NCI-H1930 (cell line): Measurements from ENCODE around the gene SPTBN5.

Experiments used
- DNase-seq, 2 experiments: peaks; one replicate each; lab custom pipeline; 2025; lab: John Stamatoyannopoulos, UW

SPTBN5 gene

DNA sequence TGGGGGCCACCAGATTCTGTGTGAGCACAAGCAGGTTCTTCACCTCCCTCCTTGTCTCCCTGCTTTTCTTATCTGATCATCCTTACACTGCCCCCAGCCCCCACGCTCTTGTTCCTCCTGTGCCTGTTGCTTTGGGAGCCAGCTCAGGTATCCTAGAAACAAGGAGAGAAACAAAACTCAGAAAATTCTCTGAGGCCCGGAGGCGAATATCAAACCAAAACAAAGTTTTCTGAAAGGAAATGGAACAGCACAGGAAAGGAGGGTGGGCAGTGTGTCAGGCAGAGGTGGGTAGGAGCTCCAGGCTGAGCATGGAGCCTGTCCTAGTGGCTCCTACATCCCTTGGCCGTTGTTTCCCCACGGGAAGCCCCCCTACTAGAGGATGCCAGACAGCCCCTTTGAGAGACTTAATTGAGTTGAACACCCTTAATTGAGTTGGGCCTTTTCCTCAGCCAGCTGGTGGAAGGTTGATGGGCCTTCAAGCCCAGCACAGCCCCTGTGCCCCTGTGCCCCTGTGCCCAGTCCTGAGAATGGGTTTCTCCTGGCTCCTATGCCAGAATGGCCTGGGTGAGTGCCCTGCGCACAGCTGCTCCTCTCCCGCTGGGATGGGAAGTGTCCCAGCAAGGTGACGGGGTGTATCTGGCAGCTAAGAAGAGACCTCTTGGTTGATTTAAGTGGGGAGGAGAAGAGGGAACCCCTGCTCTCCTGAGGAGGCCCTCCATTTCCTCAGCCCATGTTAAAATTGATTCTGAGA lies 88.8 kb downstream of the SPTBN5 start:
- no peak for DNase-seq

- no peak for DNase-seq
Measured at GRCh38 chr15:41804361-41804760, 89.5 kb downstream of the SPTBN5 start.

DNA sequence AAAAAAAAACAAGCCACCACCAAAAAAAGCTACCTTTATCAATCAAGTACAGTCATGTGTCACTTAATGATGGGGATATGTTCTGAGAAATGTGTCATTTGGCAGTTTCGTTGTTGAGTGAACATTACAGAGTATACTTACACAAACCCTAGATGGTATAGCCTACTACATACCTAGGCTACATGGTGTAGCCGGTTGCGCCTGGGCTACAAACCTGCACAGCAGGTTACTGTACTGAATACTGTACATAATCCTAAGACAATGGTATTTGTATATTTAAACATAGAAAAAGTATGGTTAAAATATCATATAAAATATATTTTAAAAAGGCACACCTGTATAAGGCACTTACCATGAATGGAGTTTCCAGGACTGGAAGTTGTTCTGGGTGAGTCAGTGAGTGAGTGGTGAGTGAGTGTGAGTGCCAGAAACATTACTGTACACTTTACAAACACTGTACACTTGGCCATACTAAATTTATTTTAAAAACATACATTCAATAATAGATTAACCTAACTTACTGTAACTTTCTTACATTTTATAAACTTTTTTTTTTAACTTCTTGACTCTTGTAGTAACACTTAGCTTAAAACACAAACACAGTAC lies 91.9 kb downstream of the SPTBN5 start:
- DNase-seq = no peak

DNA sequence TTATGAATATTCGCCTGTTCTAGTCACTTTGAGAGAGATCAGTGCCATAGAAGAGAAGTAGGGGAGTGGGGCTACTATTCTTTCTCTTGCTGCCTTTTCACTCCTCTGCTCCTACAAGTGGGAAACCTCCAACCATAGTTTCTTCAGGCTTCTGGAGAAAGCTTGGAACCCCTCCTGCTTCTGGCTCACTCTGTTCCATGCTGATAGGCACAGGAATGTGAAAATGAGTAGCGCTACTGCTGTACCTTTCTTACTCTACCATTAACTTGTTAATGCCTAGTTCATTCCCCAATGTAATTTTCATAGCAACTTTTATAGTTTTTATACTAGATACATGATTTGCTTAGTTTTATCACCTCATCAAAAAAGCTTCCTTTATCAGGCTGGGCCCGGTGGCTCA lies 92.7 kb downstream of the SPTBN5 start:
- no peak for DNase-seq

DNA sequence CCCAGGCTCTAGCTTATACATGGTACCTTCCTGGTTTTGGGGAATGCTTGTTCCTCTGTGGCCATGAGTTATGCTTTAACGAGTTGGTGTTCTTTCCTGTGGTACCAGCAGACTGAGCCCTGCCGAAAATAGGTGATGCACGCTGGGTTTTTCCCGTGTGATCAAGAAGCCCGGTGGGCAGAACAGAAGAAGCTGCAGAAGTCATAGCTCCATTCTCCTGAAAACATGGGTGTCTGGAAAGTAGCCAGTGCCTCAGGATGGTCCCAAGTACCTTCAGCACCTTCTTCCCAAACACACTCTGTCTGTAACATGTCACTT lies 94.4 kb downstream of the SPTBN5 start:
- no peak for DNase-seq

- DNase-seq = no peak
Measured at GRCh38 chr15:41798607-41799487, 95.0 kb downstream of the SPTBN5 start.
